H1 (cell line): ENCODE measurements around the gene FXYD3. TPM values are rescaled to one million over a fixed set of nuclear protein-coding genes. Genes with fewer than 3 reads are reported as not detected.
A peak's percentile ranks its signal among the peaks of the same experiment; 100 is the strongest.

Source experiments
- CTCF ChIA-PET: fragments of 300-600 bp; sonication (Branson Sonifier 250); formaldehyde crosslinking; loops from one replicate; lab custom pipeline; 2021; ENCODE audit not compliant: partially characterized antibody; lab: Charles Lee
- POLR2A ChIA-PET: fragments of 300-600 bp; sonication (Branson Sonifier 250); formaldehyde crosslinking; loops from one replicate; lab custom pipeline; 2021; ENCODE audit warnings: inconsistent platforms; ENCODE audit not compliant: partially characterized antibody; lab: Charles Lee
- DNase-seq, 2 experiments: peaks; one replicate each; pipeline versions ENCODE4 v3.0.0 to v3.0.0-alpha.2; 2010 to 2022; ENCODE audit warnings: low spot score in 2 of 2, low read depth in 1 of 2, mixed read lengths in 1 of 2
- FAIRE-seq: peaks from 2 replicates; lab custom pipeline; 2011; peaks lifted over from hg19 to GRCh38; lab: Jason Lieb, UNC
- H2AFZ ChIP-seq: 2 replicates; pipeline ENCODE4 v1.8.1; 2012; ENCODE audit warnings: low read length, inconsistent platforms
- H2AK5ac ChIP-seq: 2 replicates; pipeline ENCODE4 v1.6.1; 2013; ENCODE audit warnings: low read depth, low read length
- H2BK120ac ChIP-seq: replicated peaks from 2 replicates; pipeline ENCODE3; 2013; ENCODE audit warnings: low read depth, low read length, inconsistent platforms
- H2BK12ac ChIP-seq: 2 replicates; pipeline ENCODE4 v1.6.1; 2013; ENCODE audit warnings: low read depth, low read length
- H2BK15ac ChIP-seq: 2 replicates; pipeline ENCODE4 v1.6.1; 2013; ENCODE audit warnings: low read length
- H2BK20ac ChIP-seq: 2 replicates; pipeline ENCODE4 v1.6.1; 2013; ENCODE audit warnings: low read length
- H2BK5ac ChIP-seq: 2 replicates; pipeline ENCODE4 v1.6.1; 2013; ENCODE audit warnings: low read depth, low read length
- H3K14ac ChIP-seq: 2 replicates; pipeline ENCODE4 v1.6.1; 2013; ENCODE audit warnings: inconsistent platforms; ENCODE audit not compliant: insufficient read length
- H3K18ac ChIP-seq: 2 replicates; pipeline ENCODE4 v1.6.1; 2013; ENCODE audit warnings: low read length; ENCODE audit errors: extremely low read depth
- H3K23ac ChIP-seq: 2 replicates; pipeline ENCODE4 v1.6.1; 2013; ENCODE audit warnings: inconsistent platforms; ENCODE audit not compliant: insufficient read length
- H3K23me2 ChIP-seq: 2 replicates; pipeline ENCODE4 v1.6.1; 2013; ENCODE audit warnings: low read depth, low read length
- H3K27ac ChIP-seq: 2 replicates; pipeline ENCODE4 v1.6.1; 2011; ENCODE audit warnings: low read depth, low read length, inconsistent platforms
- H3K27me3 ChIP-seq, 4 experiments: replicated peaks in 1 of 4; 1 replicate in 1 of 4; 2 replicates in 3 of 4; pipeline versions ENCODE4 v1.6.1 to v1.8.1; 2011 to 2013; ENCODE audit warnings: low read length in 3 of 4, mild to moderate bottlenecking in 3 of 4, inconsistent platforms in 2 of 4, mixed read lengths in 2 of 4, moderate library complexity in 1 of 4; ENCODE audit not compliant: control insufficient read depth in 3 of 4, insufficient read depth in 3 of 4; ENCODE audit errors: extremely low read depth in 1 of 4
- H3K36me3 ChIP-seq, 4 experiments: 2 replicates each; pipeline versions ENCODE4 v1.6.1 to v1.8.1; 2011 to 2013; ENCODE audit warnings: mild to moderate bottlenecking in 4 of 4, low read length in 3 of 4, moderate library complexity in 2 of 4, control low read depth in 1 of 4, inconsistent platforms in 1 of 4; ENCODE audit not compliant: insufficient read depth in 4 of 4, control insufficient read depth in 2 of 4
- H3K4ac ChIP-seq: replicated peaks from 2 replicates; pipeline ENCODE3; 2013; ENCODE audit warnings: low read length, low read depth, mixed read lengths, inconsistent platforms; ENCODE audit not compliant: insufficient read length
- H3K4me1 ChIP-seq, 4 experiments: replicated peaks in 1 of 4; 1 replicate in 1 of 4; 2 replicates in 3 of 4; pipeline versions ENCODE4 v1.6.1 to v1.8.1; 2011 to 2013; ENCODE audit warnings: low read length in 3 of 4, inconsistent platforms in 2 of 4, mixed read lengths in 1 of 4; ENCODE audit not compliant: insufficient read depth in 4 of 4, control insufficient read depth in 3 of 4
- H3K4me2 ChIP-seq, 2 experiments: 2 replicates each; pipeline versions ENCODE4 v1.6.1 to v1.8.1; 2011 to 2013; ENCODE audit warnings: low read depth in 2 of 2, low read length in 2 of 2, control low read depth in 1 of 2, inconsistent platforms in 1 of 2, mild to moderate bottlenecking in 1 of 2; ENCODE audit not compliant: insufficient read depth in 1 of 2
- H3K4me3 ChIP-seq, 4 experiments: fragments of 200-600, 300-600 bp in 1 of 4; sonication (generic), shearing (Covaris generic), sonication (Bioruptor Twin) in 1 of 4; 2 replicates each; pipeline versions ENCODE4 v1.5.1 to v1.8.1; 2011 to 2016; ENCODE audit warnings: low read length in 4 of 4, low read depth in 3 of 4, control low read depth in 2 of 4, inconsistent platforms in 2 of 4, mild to moderate bottlenecking in 2 of 4, mixed read lengths in 1 of 4, moderate library complexity in 1 of 4; ENCODE audit not compliant: insufficient read depth in 2 of 4; ENCODE audit errors: extremely low read depth in 1 of 4
- H3K56ac ChIP-seq: replicated peaks from 2 replicates; pipeline ENCODE3; 2013; ENCODE audit warnings: low read depth, mild to moderate bottlenecking, mixed read lengths, low read length, inconsistent platforms; ENCODE audit not compliant: insufficient read length
- H3K79me1 ChIP-seq: 2 replicates; pipeline ENCODE4 v1.6.1; 2013; ENCODE audit warnings: low read depth, low read length, control low read depth
- H3K79me2 ChIP-seq, 2 experiments: 2 replicates each; pipeline versions ENCODE4 v1.6.1 to v1.8.1; 2012 to 2013; ENCODE audit warnings: low read length in 2 of 2, mild to moderate bottlenecking in 2 of 2, inconsistent platforms in 1 of 2; ENCODE audit not compliant: insufficient read depth in 2 of 2, control insufficient read depth in 1 of 2
- H3K9ac ChIP-seq, 4 experiments: replicated peaks in 1 of 4; 1 replicate in 1 of 4; 2 replicates in 3 of 4; pipeline versions ENCODE4 v1.6.1 to v1.8.1; 2011 to 2013; ENCODE audit warnings: low read depth in 3 of 4, low read length in 3 of 4, control low read depth in 2 of 4, mild to moderate bottlenecking in 2 of 4, moderate library complexity in 2 of 4, inconsistent platforms in 1 of 4; ENCODE audit errors: extremely low read depth in 1 of 4
- H3K9me3 ChIP-seq, 2 experiments: 2 replicates each; pipeline versions ENCODE4 v1.6.1 to v1.8.1; 2012 to 2013; ENCODE audit warnings: mild to moderate bottlenecking in 2 of 2, moderate library complexity in 2 of 2, control low read depth in 1 of 2, inconsistent platforms in 1 of 2, low read depth in 1 of 2, low read length in 1 of 2, mixed read lengths in 1 of 2; ENCODE audit not compliant: insufficient read depth in 2 of 2
- H4K20me1 ChIP-seq, 2 experiments: replicated peaks in 1 of 2; 2 replicates each; pipeline versions ENCODE3 to v1.8.1; 2011 to 2013; ENCODE audit warnings: inconsistent platforms in 2 of 2, low read length in 2 of 2, mild to moderate bottlenecking in 1 of 2; ENCODE audit not compliant: insufficient read depth in 2 of 2, control insufficient read depth in 1 of 2
- H4K5ac ChIP-seq: 2 replicates; pipeline ENCODE4 v1.6.1; 2013; ENCODE audit warnings: low read length, low read depth, mixed read lengths, inconsistent platforms; ENCODE audit not compliant: insufficient read length
- H4K8ac ChIP-seq: 2 replicates; pipeline ENCODE4 v1.8.0; 2013; ENCODE audit warnings: mild to moderate bottlenecking, moderate library complexity, low read length, inconsistent platforms; ENCODE audit not compliant: insufficient read depth; ENCODE audit errors: extremely low read depth
- H4K91ac ChIP-seq: replicated peaks from 2 replicates; pipeline ENCODE3; 2013; ENCODE audit warnings: low read length, mixed read lengths, inconsistent platforms; ENCODE audit not compliant: insufficient read length
- BACH1 ChIP-seq: IDR thresholded peaks from 2 replicates; pipeline ENCODE4 v1.6.1; 2012; ENCODE audit warnings: low read length, improper control_type of control experiment
- CHD2 ChIP-seq: IDR thresholded peaks from 2 replicates; pipeline ENCODE4 v1.6.1; 2012; ENCODE audit warnings: low read length, improper control_type of control experiment
- FOSL1 ChIP-seq: IDR thresholded peaks from 2 replicates; pipeline ENCODE4 v1.6.1; 2011; ENCODE audit warnings: mild to moderate bottlenecking, low read depth, low read length, moderate library complexity; ENCODE audit not compliant: insufficient read depth
- GABPA ChIP-seq: IDR thresholded peaks from 2 replicates; pipeline ENCODE4 v1.6.1; 2011; ENCODE audit warnings: mild to moderate bottlenecking, low read length, moderate library complexity, borderline replicate concordance; ENCODE audit not compliant: insufficient read depth
- HDAC6 ChIP-seq: IDR thresholded peaks from one replicate; pipeline ENCODE4 v1.7.1; 2012; ENCODE audit warnings: low read depth, mild to moderate bottlenecking, inconsistent platforms, low read length, moderate library complexity
- MAFK ChIP-seq: IDR thresholded peaks from 2 replicates; pipeline ENCODE4 v1.6.1; 2012; ENCODE audit warnings: low read depth, mild to moderate bottlenecking, improper control_type of control experiment, low read length
- PHF8 ChIP-seq: fragments of 200-600 bp; sonication (generic); conservative IDR thresholded peaks from 2 replicates; pipeline ENCODE4 v1.7.1; 2012; ENCODE audit warnings: low read depth, mild to moderate bottlenecking, inconsistent platforms, low read length, moderate library complexity
- SRF ChIP-seq: IDR thresholded peaks from 2 replicates; pipeline ENCODE4 v1.6.1; 2011; ENCODE audit warnings: mild to moderate bottlenecking, low read depth, low read length, moderate library complexity
- TAF1 ChIP-seq: IDR thresholded peaks from 2 replicates; pipeline ENCODE4 v1.6.1; 2011; ENCODE audit warnings: mild to moderate bottlenecking, low read depth, low read length
- TAF7 ChIP-seq: optimal IDR thresholded peaks from 2 replicates; pipeline ENCODE3; 2011; ENCODE audit warnings: low read depth, mild to moderate bottlenecking, inconsistent platforms, low read length, moderate library complexity, borderline replicate concordance
- TBP ChIP-seq: IDR thresholded peaks from 2 replicates; pipeline ENCODE4 v1.6.1; 2011; ENCODE audit warnings: low read depth, low read length, improper control_type of control experiment
- YY1 ChIP-seq: IDR thresholded peaks from 2 replicates; pipeline ENCODE4 v1.6.1; 2011; ENCODE audit warnings: low read depth, mild to moderate bottlenecking, low read length
- ZNF274 ChIP-seq: IDR thresholded peaks from 2 replicates; pipeline ENCODE4 v1.7.0; 2012; ENCODE audit warnings: low read length, borderline replicate concordance; ENCODE audit errors: extremely low read depth
- WGBS, 2 experiments: shearing (Covaris generic) in 1 of 2; methylation state at CpG; one replicate each; pipeline versions ENCODE4 v1.1.6 to v1.1.7; 2013 to 2015; ENCODE audit warnings: low lambda C conversion rate in 2 of 2, mixed read lengths in 2 of 2, inconsistent platforms in 1 of 2, low coverage in 1 of 2, missing lambda C conversion rate in 1 of 2; ENCODE audit not compliant: insufficient replicate concordance in 2 of 2, insufficient coverage in 1 of 2, insufficient read length in 1 of 2; ENCODE audit errors: extremely low coverage in 1 of 2, missing lambda C conversion rate in 1 of 2; 5-methylcytosine and 5-hydroxymethylcytosine counted together
- polyA plus RNA-seq, 7 experiments: library from polyadenylated mRNA; depleted of rRNA in 3 of 7; stranded (reverse) in 5 of 7; unstranded in 2 of 7; fragments of >200 nt in 5 of 7; fragments of 200-250 nt in 2 of 7; gene quantifications; 1 replicate in 5 of 7; 2 replicates in 1 of 7; 4 replicates in 1 of 7; pipeline versions ENCODE4 v1.2.1 to v1.2.3, GENCODE V29; 2011 to 2013; ENCODE audit warnings: missing spikeins in 2 of 7, mixed read lengths in 2 of 7
- total RNA-seq: library from RNA; stranded (reverse); fragmentation: NEBNext Ultra II Directional; extraction: Animal tissue kit (Norgen Biotek cat#: 25700); gene quantifications from 2 replicates; pipeline ENCODE4 v1.2.1, GENCODE V29; 2021
- TF ChIP-seq, protein P1 (sequence below): IDR thresholded peaks from 2 replicates; pipeline ENCODE4 v1.6.1; 2011; ENCODE audit warnings: low read depth, mild to moderate bottlenecking, low read length; ENCODE audit not compliant: insufficient read depth

The FXYD3 gene
- total and polyA plus RNA-seq, 2 of the 8 experiments (the other 6 are each of a cell fraction or from before 2014, with no cell fraction given), result 0.33 TPM; not detected in 1

DNA sequence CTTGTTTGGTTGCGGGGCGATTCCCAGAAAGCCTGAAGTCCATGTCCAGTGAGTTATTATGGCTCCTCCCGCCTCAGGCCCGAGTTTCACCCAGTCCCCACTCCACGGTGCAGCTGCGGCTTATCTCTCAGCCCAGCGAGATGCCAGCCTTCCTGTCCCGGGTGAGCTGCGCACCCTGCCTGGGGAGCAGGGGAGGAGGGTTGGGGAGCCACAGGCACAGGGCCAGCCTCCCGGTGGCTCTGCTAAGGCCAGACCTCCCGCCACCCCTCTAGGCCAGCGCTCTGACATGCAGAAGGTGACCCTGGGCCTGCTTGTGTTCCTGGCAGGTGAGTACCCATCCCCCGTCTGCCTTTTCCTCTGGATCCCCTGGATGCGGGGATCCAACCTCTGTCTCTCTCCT lies 3.5 kb downstream of the FXYD3 start:
- Histone ChIP-seq H3K79me1 (no peaks in the 10 kb centered on the region), H3K9me3 (no peaks in the 10 kb centered on the region), H4K20me1 (no peaks in the 10 kb centered on the region), H3K23ac (no peak overlapping the region), H3K4ac (no peak overlapping the region), H3K18ac (peak overlapping the region; percentile 1; the same call in 1 of the 2 replicates), H4K8ac (peak overlapping the region; percentile 59; the same call in 1 of the 2 replicates), H2BK15ac (0 out of 2 replicates have a peak overlapping the region, but pooled peaks have one; percentile 61), H3K4me2 (no peak overlapping the region), H3K36me3 (no peaks in the 10 kb centered on the region), H2BK120ac (no peak overlapping the region), H3K4me1 (peaks cover 3 to 26% (median 17%) of the 10 kb centered on the region in 4 experiments), H3K27ac (no peak overlapping the region), H3K27me3 (peaks cover 0 to 2% (median 0%) of the 10 kb centered on the region in 4 experiments; a peak in 1 of 7 replicates), H4K5ac (no peak overlapping the region), H3K9ac (no peak overlapping the region), H4K91ac (peak overlapping the region; percentile 56), H3K14ac (no peak overlapping the region), H3K79me2 (no peaks in the 10 kb centered on the region), H2BK5ac (no peak overlapping the region), H2AK5ac (no peak overlapping the region), H2BK20ac (0 out of 2 replicates have a peak overlapping the region, but pooled peaks have one; percentile 75), H3K4me3 (no peak overlapping the region), H3K56ac (no peak overlapping the region), H3K23me2 (no peaks in the 10 kb centered on the region), H2AFZ (no peak overlapping the region), H2BK12ac (peak overlapping the region; percentile 90; the same call in 1 of the 2 replicates)
- 81% methylated on average over 14 of the region's 14 CpGs; no CpG with 5 or more reads in 1 of the 2 experiments for WGBS, 2 experiments
- ChIA-PET CTCF (interaction anchor here (1.1 to 6.9 kb wide), 7 partner anchors 19 to 156 kb away, joined by 3 to 154 read pairs (median 4); partner anchors contain the start of genes FXYD1, FXYD7 and LGI4), POLR2A (interaction anchor here (0.6 to 2.6 kb wide), 6 partner anchors 9 to 63 kb away, joined by 3 to 9 read pairs (median 5); partner anchors contain the start of gene LGI4)
- FAIRE-seq (no peak), DNase-seq (no peak)
- TF ChIP-seq, protein P1, sequence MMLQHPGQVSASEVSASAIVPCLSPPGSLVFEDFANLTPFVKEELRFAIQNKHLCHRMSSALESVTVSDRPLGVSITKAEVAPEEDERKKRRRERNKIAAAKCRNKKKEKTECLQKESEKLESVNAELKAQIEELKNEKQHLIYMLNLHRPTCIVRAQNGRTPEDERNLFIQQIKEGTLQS, result no peak
- TF ChIP-seq MAFK, result no peak
- no peak for TF ChIP-seq BACH1
- no peak for TF ChIP-seq TAF1
- no peak for TF ChIP-seq FOSL1
- TF ChIP-seq TAF7, result no peak
- no peak for TF ChIP-seq HDAC6
- no peak for TF ChIP-seq CHD2
- TF ChIP-seq PHF8, result no peak
- no peak for TF ChIP-seq SRF
- TF ChIP-seq GABPA, result no peak
- no peak for TF ChIP-seq ZNF274
- no peak for TF ChIP-seq TBP
- TF ChIP-seq YY1, result no peak
